H9 (cell line): Measurements from ENCODE around the gene ALAD. TPM values are rescaled to one million over a fixed set of nuclear protein-coding genes. Genes with fewer than 3 reads are reported as not detected.

Experiments
- DNase-seq: peaks from one replicate; pipeline ENCODE4 v3.0.0-alpha.2; 2017
- H2AFZ ChIP-seq: one replicate; pipeline ENCODE4 v1.6.1; 2013; ENCODE audit warnings: mild to moderate bottlenecking, low read length, control low read depth, moderate library complexity
- H2AK5ac ChIP-seq: 2 replicates; pipeline ENCODE4 v1.6.1; 2013; ENCODE audit warnings: low read length, control low read depth, mixed read lengths; ENCODE audit not compliant: insufficient read length
- H2BK120ac ChIP-seq: one replicate; pipeline ENCODE4 v1.6.1; 2013; ENCODE audit warnings: low read depth, mild to moderate bottlenecking, low read length, control low read depth, inconsistent platforms; ENCODE audit not compliant: poor library complexity, severe bottlenecking
- H2BK12ac ChIP-seq: 2 replicates; pipeline ENCODE4 v1.6.1; 2013; ENCODE audit warnings: low read length, control low read depth, mixed read lengths, low read depth; ENCODE audit not compliant: insufficient read length
- H2BK15ac ChIP-seq: 2 replicates; pipeline ENCODE4 v1.6.1; 2013; ENCODE audit warnings: low read depth, low read length, control low read depth
- H2BK20ac ChIP-seq: one replicate; pipeline ENCODE4 v1.6.1; 2013; ENCODE audit warnings: low read depth, mild to moderate bottlenecking, low read length, control low read depth, inconsistent platforms; ENCODE audit not compliant: poor library complexity, severe bottlenecking
- H2BK5ac ChIP-seq: 2 replicates; pipeline ENCODE4 v1.6.1; 2013; ENCODE audit warnings: low read length, control low read depth, mixed read lengths; ENCODE audit not compliant: insufficient read length
- H3K14ac ChIP-seq: 2 replicates; pipeline ENCODE4 v1.6.1; 2013; ENCODE audit warnings: low read length, control low read depth; ENCODE audit not compliant: insufficient read depth
- H3K18ac ChIP-seq: 2 replicates; pipeline ENCODE4 v1.6.1; 2013; ENCODE audit warnings: low read depth, mild to moderate bottlenecking, mixed read lengths, low read length, control low read depth; ENCODE audit not compliant: insufficient read length
- H3K23ac ChIP-seq: 2 replicates; pipeline ENCODE4 v1.6.1; 2013; ENCODE audit warnings: low read length, control low read depth, mixed read lengths, low read depth; ENCODE audit not compliant: insufficient read length
- H3K23me2 ChIP-seq: 2 replicates; pipeline ENCODE4 v1.6.1; 2013; ENCODE audit warnings: low read depth, mild to moderate bottlenecking, mixed read lengths, low read length, control low read depth; ENCODE audit not compliant: insufficient read length, poor library complexity, severe bottlenecking
- H3K27ac ChIP-seq: 2 replicates; pipeline ENCODE4 v1.5.1; 2013; ENCODE audit warnings: low read length, control low read depth, mixed read lengths, low read depth; ENCODE audit not compliant: insufficient read length
- H3K27me3 ChIP-seq: 2 replicates; pipeline ENCODE4 v1.6.1; 2013; ENCODE audit warnings: low read length, control low read depth, inconsistent platforms; ENCODE audit not compliant: insufficient read depth
- H3K4ac ChIP-seq: 2 replicates; pipeline ENCODE4 v1.6.1; 2013; ENCODE audit warnings: low read depth, mild to moderate bottlenecking, control low read depth, inconsistent platforms, low read length, moderate library complexity
- H3K4me1 ChIP-seq: 2 replicates; pipeline ENCODE4 v1.6.1; 2013; ENCODE audit warnings: low read length, control low read depth, inconsistent platforms; ENCODE audit not compliant: insufficient read depth
- H3K4me2 ChIP-seq: 2 replicates; pipeline ENCODE4 v1.6.1; 2013; ENCODE audit warnings: low read length, control low read depth, mixed read lengths; ENCODE audit not compliant: insufficient read length, insufficient read depth
- H3K56ac ChIP-seq: 2 replicates; pipeline ENCODE4 v1.6.1; 2013; ENCODE audit warnings: low read depth, mild to moderate bottlenecking, mixed read lengths, low read length, control low read depth; ENCODE audit not compliant: insufficient read length
- H3K79me1 ChIP-seq: 2 replicates; pipeline ENCODE4 v1.6.1; 2013; ENCODE audit warnings: low read depth, mild to moderate bottlenecking, moderate library complexity, low read length, control low read depth, inconsistent platforms; ENCODE audit not compliant: insufficient read depth, poor library complexity, severe bottlenecking
- H3K79me2 ChIP-seq: 2 replicates; pipeline ENCODE4 v1.6.1; 2013; ENCODE audit warnings: low read length, control low read depth, inconsistent platforms; ENCODE audit not compliant: insufficient read depth
- H3K9ac ChIP-seq: 2 replicates; pipeline ENCODE4 v1.6.1; 2013; ENCODE audit warnings: low read length, control low read depth, mixed read lengths; ENCODE audit not compliant: insufficient read length; ENCODE audit errors: extremely low read depth
- H3K9me3 ChIP-seq: one replicate; pipeline ENCODE4 v1.6.1; 2013; ENCODE audit warnings: low read depth, low read length, inconsistent platforms; ENCODE audit not compliant: control insufficient read depth
- H3T11ph ChIP-seq: one replicate; pipeline ENCODE4 v1.6.1; 2013; ENCODE audit warnings: mild to moderate bottlenecking, low read length, control low read depth, inconsistent platforms
- H4K20me1 ChIP-seq: one replicate; pipeline ENCODE4 v1.6.1; 2013; ENCODE audit not compliant: control insufficient read depth, insufficient read length, insufficient read depth
- H4K5ac ChIP-seq: 2 replicates; pipeline ENCODE4 v1.6.1; 2013; ENCODE audit warnings: low read depth, mild to moderate bottlenecking, mixed read lengths, low read length, control low read depth; ENCODE audit not compliant: insufficient read length
- H4K8ac ChIP-seq: replicated peaks from 2 replicates; pipeline ENCODE4 v1.6.1; 2013; ENCODE audit warnings: low read length, control low read depth, mixed read lengths, low read depth; ENCODE audit not compliant: insufficient read length
- H4K91ac ChIP-seq: 2 replicates; pipeline ENCODE4 v1.6.1; 2013; ENCODE audit warnings: low read depth, mild to moderate bottlenecking, moderate library complexity, mixed read lengths, low read length, control low read depth; ENCODE audit not compliant: insufficient read length
- H3K27ac Mint-ChIP-seq, 3 experiments: 2 replicates in 2 of 3; 3 replicates in 1 of 3; pipeline ENCODE4 v1.8.0; 2020 to 2021; ENCODE audit warnings: mixed read lengths in 3 of 3, mild to moderate bottlenecking in 1 of 3, moderate library complexity in 1 of 3
- H3K27me3 Mint-ChIP-seq: 2 replicates; pipeline ENCODE4 v1.8.0; 2021; ENCODE audit warnings: low read depth, mild to moderate bottlenecking, moderate library complexity, mixed read lengths
- H3K36me3 Mint-ChIP-seq, 3 experiments: 2 replicates in 2 of 3; 3 replicates in 1 of 3; pipeline ENCODE4 v1.8.0; 2020 to 2021; ENCODE audit warnings: low read depth in 3 of 3, mixed read lengths in 3 of 3; ENCODE audit not compliant: insufficient read depth in 1 of 3
- H3K4me1 Mint-ChIP-seq, 2 experiments: 2 replicates each; pipeline ENCODE4 v1.8.0; 2020; ENCODE audit warnings: mixed read lengths in 2 of 2
- H3K4me3 Mint-ChIP-seq, 2 experiments: 2 replicates in 1 of 2; 3 replicates in 1 of 2; pipeline ENCODE4 v1.8.0; 2020 to 2021; ENCODE audit warnings: mild to moderate bottlenecking in 2 of 2, mixed read lengths in 2 of 2, moderate library complexity in 1 of 2
- H3K9me3 Mint-ChIP-seq, 2 experiments: 2 replicates in 1 of 2; 3 replicates in 1 of 2; pipeline ENCODE4 v1.8.0; 2020; ENCODE audit warnings: mild to moderate bottlenecking in 2 of 2, mixed read lengths in 2 of 2, moderate library complexity in 1 of 2
- CTCF ChIP-seq: fragments of 200-600 bp; sonication (generic); conservative IDR thresholded peaks from 3 replicates; pipeline ENCODE4 v1.8.0; 2021; ENCODE audit warnings: antibody characterized with exemption, mild to moderate bottlenecking
- WGBS: extraction: QIAGEN DNeasy Blood & Tissue Kit; methylation state at CpG from one replicate; pipeline ENCODE4 v1.1.7; 2013; ENCODE audit warnings: missing lambda C conversion rate, low lambda C conversion rate, mixed read lengths; ENCODE audit not compliant: insufficient read length; ENCODE audit errors: extremely low coverage; 5-methylcytosine and 5-hydroxymethylcytosine counted together
- total RNA-seq: library from RNA; stranded (reverse); gene quantifications from 2 replicates; pipeline ENCODE4 v1.2.1, GENCODE V29; 2021

Gene ALAD
- total RNA-seq, 1 experiment from 2014 or later = 13.2 TPM

DNA sequence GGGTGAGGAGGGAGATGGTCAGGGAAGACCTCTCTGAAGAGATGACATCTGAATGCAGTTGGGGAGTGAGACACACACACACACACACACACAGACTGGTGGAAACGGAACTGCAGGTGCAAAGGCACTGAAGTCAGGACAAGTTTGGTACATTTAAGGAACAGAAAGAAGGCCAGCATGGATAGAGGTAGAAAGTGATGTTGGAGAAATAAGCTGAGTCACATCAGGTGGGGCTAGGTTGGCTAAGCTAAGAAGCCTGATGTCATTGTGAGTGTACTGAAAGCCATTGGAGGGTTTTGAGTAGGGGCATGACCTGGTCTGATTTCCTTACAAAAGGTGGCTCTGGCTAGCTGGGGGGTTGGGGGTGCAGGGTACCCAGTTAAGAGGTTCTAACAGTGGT is 48.7 kb downstream of the ALAD start:
- Histone ChIP-seq H4K8ac (no peak overlapping the region), H2AFZ (no peak overlapping the region), H4K20me1 (no peaks in the 10 kb centered on the region), H3K18ac (peak overlapping the region; percentile 77), H3K79me1 (no peaks in the 10 kb centered on the region), H3K56ac (peak overlapping the region; percentile 64), H3K23ac (no peak overlapping the region), H3K9me3 (no peaks in the 10 kb centered on the region), H3K23me2 (peaks cover 9% of the 10 kb centered on the region), H3K4me1 (peaks cover 2% of the 10 kb centered on the region; the same call in 1 of the 2 replicates), H3K79me2 (no peaks in the 10 kb centered on the region), H3K9ac (no peak overlapping the region), H3T11ph (no peak overlapping the region), H3K4me2 (no peak overlapping the region), H2BK120ac (no peak overlapping the region), H2BK12ac (no peak overlapping the region), H4K5ac (no peak overlapping the region), H2AK5ac (no peak overlapping the region), H3K14ac (no peak overlapping the region), H2BK20ac (no peak overlapping the region), H2BK5ac (no peak overlapping the region), H4K91ac (peak overlapping the region; percentile 13), H3K4ac (no peak overlapping the region), H2BK15ac (no peak overlapping the region), H3K27me3 (no peaks in the 10 kb centered on the region), H3K27ac (no peak overlapping the region)
- no peak for DNase-seq
- Mint-ChIP-seq H3K36me3 (no peaks in the 10 kb centered on the region; a peak in 1 of 7 replicates), H3K27me3 (peaks cover 34% of the 10 kb centered on the region), H3K27ac (no peak overlapping the region), H3K9me3 (no peaks in the 10 kb centered on the region), H3K4me1 (peaks cover 18 to 20% of the 10 kb centered on the region in 2 experiments), H3K4me3 (no peak overlapping the region)
- no peak for TF ChIP-seq CTCF
- no CpG with 5 or more reads among the region's 1 CpG for WGBS
